CD4-positive, alpha-beta T cell treated with Interferon gamma for 1 hour (primary cell): Measurements from ENCODE around the gene CRIP2.
A peak's percentile ranks its signal among the peaks of the same experiment; 100 is the strongest.

Experiments
- DNase-seq: peaks from one replicate; pipeline ENCODE4 v3.0.0-alpha.2; 2020

Gene CRIP2

DNA sequence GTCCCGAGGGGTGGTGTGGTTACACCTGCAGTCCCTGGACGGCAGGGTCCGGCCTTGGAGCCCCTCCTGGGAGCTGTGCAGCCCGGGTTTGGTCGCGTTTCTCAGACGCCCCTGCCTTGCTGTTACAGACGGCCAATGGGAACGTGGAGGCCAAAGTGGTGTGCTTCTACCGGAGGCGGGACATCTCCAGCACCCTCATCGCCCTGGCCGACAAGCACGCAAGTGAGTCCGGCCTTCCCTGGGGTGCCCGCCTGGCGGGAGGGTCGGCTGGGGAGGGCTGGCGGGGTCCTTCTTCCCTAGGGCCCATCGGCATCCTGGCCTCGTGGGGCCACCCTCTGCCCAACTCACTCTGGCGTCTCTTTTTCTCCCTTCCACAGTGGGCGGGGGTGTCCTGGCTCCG, 29.3 kb upstream of the CRIP2 start:
- no peak for DNase-seq

DNA sequence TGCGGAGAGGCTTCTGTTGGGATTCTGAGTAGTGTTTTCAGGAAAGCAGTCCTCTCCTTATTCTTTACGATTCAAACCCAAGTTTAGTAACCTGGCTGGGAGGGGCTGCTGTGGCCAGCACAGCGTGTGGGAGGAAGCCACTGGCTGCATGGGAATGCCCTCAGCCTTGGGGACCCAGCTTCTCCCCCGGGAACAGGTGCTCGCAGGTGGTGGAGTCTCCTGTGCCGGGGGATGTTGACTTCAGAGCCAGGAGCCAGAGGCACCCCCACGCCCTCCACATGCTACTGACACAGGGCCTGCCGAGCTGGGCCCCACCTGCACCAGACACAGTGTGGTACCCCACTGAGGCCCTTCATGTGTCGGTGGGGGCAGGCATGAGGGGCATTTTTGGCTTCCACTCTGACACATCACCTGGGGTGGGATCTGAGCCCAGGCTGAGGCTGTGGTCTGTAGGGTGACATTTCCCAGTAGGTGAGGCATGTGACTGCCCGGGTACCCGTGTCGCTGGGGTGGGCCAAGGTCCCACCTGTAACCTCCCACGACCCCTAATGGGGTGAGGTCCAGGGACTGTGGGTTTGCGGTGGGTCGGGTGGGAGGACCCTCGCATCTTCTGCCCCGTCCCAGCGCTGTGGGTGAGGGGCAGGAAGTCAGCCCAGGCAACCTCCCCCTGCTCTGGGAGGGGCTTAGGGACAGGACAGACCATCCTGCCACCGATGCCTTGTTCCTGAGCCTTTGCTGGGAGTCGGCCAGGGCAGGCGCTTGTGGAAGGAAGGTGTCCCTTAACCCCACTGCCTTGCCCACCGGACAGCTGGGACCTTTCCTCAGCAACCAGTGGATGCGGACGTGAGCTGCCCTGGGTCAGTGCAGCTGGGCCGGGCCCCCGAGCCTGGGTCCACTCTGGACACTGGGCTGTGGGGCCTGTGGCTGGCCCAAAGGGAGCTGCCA, 28.4 kb upstream of the CRIP2 start:
- no peak for DNase-seq

DNA sequence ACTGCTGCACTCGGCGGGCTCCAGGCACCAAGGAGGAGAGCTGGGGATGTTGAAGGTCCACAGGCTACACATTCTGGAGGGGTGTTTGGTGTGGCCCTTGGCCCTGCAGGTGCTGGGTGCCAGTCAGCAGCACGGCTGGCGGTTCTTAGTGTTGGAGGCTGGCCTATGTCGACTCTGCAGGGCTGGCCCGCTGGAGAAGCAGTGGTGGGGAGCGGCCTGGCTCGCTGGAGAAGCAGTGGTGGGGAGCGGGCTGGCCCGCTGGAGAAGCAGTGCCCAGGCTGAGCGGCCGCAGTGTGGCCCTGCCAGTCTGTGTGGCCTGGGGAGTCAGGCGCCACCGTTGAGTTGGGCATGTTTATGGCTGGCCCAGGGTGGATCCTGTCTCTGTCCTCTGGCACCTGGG, 27.6 kb upstream of the CRIP2 start:
- no peak for DNase-seq

DNA sequence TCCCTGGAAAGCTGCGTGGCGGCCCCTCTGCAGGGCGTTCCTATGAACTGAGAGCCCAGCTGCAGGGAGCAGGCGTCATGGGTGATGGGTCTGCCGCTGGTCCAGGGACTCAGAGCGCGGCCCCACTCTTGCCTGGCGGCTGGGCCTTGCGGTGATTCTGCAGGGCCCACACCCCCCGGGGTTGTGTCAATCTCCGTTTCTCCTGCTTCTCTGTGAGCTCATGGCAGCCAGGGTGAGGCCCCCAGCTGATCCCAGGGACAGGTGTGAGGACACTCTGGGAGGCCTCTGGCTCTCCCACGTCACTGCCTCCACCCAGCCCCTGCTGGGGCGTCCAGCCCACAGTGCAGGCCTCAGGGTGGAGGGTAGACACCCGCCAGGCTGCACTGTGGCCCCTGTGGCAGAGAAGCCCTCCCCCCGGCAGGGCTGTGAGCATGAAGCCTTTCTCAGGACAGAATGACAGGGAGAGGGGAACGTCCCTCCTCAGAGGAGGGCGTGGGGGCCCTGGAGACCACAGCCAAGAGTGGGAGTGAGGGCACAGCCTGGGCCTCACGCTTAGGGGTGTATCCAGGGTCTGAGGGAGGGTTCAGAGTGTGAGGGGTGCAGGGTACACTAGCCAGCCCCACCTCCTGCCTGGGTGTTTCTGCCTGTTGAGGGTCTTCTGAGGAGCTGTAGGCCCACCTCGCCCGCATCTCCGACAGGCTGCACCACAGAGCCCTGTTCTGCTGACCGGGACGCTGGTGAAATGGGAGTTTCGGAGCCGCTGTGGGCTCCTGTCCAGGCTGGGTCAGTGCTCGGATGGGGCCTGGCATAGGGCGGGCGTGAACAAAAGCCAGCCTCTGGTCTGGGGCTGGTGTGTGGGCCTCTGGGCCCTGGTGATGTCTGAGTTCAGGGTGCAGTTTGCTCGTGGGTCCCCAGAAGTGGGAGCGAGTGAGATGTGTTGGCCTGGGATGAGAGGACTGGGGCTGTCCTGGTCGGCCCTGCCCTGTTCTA, 26.7 kb upstream of the CRIP2 start:
- no peak for DNase-seq

DNA sequence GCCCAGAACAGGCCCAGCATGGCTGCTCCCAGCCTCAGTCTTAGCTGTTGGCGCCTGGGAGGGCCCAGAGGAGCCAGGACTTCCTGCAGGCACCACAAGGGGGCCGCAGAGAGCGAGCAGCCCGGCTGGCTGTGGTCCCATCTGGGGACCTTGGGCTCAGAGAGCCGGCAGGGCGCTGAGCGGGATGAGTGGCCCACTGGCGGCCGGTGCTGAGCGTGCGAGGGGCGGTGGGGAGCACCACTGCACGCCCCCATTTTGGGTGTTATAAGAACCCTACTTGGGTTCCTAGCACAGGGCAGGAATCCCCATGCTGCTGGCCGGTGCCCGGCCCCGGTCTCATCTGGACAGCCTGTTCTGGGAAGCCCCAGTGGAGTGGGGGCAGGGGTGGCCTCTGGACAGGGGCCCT, 25.9 kb upstream of the CRIP2 start:
- peak; percentile 64 for DNase-seq

DNA sequence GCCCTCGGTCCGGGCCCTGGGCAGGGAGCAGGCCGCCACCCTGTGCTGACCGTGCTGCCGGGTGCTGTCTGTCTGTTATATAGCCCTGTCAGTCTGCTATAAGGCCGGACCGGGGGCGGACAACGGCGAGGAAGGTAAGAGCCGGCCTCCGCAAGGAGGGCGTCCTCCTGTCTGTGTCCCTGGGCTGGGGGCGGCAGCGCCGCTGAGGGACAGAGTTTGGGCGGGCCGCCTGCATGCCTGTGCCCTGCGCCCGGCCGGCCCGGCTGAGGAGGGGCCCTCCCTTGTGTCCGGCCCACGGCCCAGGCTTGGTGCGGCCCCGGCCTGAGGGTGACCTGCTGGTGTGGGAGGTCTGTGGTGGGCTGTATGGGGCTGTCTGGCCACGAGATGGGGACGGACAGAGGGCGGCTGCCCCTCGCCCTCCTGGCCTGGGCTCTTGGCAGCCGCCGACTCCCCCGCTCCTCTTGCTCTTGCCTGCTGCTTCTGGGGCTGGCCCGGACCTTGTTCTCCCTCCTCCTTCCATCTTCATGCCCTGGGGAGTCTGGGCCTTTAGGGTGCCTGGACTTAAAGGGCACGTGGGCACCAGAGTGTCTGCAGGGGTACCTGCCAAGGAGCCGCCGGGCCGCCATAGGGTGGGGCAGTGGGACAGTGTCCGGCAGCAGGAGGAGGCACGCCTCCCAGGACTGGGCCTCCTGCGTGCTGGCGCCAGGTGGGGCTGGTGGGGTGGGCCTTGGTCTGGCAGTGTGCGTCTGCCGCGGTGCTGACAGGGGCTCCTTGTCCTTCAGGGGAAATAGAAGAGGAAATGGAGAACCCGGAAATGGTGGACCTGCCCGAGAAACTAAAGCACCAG, 25.1 kb upstream of the CRIP2 start:
- DNase-seq: no peak

DNA sequence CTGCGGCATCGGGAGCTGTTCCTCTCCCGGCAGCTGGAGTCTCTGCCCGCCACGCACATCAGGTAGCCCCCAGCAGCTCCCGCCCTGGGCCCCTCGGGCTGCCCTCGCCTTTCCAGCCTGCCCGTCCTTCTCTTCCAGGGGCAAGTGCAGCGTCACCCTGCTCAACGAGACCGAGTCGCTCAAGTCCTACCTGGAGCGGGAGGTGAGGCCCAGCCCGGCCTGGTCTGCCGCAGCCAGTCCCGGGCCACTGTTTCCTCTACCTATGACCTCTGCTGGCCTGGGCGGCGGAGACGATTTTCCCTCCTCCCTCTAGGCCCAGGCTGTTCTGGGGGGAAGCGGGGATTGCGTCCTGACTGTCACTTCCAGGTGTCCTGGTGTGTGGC, 24.5 kb upstream of the CRIP2 start:
- no peak for DNase-seq

DNA sequence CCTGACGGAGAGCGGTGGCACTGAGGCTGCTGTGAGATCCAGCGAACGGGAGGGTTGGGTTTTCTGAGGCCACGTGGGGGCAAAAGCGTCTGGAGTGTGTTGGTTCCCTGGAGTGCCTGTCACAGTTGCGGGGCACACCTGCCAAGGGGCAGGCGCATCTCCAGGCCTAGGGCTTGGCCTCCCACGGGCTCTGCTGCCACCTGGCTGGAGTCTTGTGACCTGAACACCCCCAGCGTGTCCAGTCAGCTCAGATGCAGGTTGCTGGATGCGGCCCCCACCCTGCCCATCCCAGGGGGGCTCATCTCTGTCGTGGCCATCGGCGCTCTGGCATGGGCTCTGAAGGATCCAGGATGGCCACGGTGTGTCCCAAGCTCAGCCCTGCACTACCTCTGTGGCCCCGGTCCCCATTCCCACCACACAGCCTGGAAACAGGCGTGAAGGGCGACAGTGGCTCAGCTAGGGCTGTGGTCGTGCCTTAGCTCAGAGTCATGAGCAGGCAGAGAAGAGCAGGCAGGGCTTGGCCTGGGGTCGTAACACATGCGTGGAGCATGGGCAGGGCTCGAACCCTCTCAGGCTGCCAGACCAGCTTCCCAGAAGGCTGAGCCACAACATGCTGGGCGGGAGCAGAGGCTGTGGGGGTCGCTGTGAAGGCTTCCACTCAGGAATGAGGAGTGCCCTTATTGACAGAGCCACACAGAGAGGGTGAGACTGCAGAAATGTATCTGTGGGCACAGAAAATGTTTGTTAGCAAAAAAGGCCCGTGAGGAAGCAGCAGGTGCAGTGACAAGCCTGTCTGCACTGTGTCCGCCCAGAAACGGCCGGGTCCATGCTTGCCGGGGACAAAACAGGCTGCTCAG, 23.5 kb upstream of the CRIP2 start:
- DNase-seq: no peak

DNA sequence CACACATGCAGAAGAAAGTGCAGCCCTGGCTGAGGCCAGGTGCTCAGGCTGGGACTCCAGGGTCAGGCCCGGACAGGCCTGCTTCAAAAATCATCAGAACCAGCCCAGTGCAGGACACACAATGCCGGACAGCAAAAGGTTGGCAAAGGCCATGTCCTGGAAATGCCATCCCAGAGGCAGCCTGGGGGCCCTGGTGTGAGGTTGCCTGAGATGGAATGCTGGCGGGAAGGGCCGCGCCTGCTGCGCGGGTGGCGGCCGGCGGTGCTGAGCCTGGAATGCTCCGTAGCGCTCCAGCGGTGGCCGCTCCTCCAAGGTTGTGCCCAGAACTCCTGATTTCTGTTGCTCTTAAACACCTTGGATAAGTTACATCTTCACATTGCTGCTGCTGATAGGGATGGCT, 21.7 kb upstream of the CRIP2 start:
- DNase-seq: no peak

DNA sequence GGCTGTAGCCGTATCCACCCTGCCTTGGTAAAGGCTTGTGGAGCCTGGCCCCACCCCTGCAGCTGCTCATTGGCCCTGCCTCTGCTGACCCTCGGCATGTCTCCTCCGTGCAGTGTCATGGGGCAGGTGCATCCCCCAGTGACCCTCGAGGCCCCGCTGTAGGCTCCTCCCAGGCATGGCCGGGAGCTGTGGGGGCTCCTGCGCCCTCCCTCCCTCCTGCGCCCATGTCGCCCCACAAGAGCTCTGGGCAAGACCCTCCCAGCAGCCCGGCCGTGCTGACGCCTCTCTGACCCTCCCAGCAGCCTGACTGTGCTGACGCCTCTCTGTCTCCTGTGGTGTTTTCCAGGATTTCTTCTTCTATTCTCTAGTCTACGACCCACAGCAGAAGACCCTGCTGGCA, 20.8 kb upstream of the CRIP2 start:
- DNase-seq: no peak

DNA sequence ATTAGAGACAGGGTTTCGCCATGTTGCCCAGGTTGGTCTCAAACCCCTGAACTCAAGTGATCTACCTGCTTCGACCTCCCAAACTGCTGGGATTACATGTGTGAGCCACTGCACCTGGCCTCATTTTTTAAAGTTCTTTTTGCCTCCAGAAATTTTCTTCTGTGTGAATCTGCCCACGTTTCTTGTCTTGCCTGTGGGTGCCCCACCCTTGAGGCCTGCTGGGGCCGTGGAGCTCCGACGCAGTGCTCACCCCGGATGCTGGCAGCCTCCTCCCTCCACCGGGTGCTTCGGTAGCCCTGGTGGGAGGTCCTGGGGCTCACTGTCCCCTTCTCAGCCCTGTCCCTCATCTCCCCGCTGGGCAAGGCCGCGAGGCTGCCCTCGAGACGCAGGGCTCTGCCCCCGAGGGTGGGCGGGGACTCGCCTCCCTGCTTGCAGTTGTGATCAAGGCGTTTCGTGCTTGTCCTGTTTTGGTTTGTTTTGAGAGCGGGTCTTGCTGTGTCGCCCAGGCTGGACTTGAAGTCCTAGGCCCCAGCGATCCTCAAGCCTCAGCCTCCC, 19.5 kb upstream of the CRIP2 start:
- no peak for DNase-seq

DNA sequence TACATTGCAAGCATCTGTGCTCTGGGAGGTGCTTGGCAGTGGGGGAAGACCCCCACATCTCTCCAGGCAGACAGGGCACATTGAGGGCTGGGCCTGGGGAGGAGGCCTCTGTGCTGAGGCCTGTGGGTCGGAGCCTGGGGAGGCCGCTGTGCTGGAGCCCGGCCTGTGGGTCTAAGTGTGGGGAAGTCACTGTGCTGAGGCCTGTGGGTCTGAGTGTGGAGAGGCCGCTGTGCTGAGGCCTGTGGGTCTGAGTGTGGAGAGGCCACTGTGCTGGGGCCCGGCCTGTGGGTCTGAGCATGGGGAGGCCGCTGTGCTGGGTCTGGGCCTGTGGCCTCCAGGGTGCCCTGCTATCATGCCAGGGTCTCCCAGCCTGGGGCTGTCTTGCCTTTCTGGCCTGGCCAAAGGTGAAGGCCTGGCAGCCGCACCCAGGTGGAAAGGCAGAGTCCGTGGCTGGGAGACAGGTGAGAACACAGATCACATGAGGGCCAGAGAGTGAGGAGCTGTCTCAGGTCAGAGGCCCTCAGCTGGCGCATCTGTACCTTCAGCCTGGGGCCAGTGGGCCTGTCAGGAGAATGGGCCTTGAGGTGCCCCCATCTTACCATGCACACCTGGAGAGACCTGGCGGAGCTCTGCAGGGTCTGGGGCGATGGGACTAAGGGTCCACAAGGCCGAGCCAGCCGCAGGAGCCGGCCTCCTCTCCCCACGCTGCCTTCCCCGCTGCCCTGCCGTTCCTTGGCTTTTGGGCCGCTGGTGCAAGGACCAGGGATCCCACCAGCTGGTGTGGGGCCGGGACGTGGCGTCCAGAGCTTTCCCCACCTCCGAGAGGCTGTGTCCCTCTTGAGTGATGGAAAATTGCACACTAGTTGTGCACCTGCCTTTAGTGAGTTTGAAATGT, 18.6 kb upstream of the CRIP2 start:
- no peak for DNase-seq

DNA sequence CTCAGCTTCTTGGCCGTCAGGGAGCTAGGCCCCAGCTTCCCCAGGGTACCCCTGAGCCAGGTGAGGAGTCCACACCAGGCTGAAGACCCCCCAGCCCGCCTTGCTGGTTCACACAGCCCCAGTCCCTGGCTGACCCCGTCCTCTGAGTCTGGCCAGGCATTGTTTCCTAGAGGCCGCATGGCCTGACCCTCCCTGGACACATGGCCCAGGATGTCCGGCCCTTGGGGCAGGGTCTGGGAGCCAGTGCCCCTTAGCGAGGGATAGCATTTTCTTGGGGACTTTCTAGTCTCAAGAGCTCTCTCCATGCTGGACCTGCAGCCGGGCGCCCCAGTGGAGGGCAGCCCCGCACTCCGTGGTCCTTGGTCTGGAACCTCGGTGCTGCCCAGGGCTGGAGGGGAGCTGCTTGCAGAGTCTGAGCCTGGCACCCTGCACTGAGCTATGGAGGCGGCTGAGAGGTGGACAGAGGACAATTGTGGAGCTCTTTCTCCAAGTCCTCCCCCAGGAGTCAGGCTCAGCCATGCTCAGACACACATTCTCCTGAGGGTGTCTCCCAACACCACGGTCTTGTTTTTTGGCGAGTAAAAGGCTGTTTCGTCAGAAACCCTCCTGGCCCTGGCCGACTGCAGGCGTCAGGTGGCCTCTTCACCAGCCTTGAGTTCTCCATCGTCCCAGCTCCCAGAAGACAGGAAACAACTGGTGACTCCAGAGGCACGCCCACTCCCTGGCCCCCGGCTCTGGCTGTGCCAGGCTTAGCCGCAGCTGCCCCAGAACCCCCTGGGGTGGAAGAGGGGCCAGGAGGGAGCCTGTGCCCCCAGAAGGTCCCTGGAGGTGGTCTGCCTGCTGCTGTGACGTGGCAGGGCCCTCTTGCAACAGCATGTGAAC, 17.6 kb upstream of the CRIP2 start:
- no peak for DNase-seq

DNA sequence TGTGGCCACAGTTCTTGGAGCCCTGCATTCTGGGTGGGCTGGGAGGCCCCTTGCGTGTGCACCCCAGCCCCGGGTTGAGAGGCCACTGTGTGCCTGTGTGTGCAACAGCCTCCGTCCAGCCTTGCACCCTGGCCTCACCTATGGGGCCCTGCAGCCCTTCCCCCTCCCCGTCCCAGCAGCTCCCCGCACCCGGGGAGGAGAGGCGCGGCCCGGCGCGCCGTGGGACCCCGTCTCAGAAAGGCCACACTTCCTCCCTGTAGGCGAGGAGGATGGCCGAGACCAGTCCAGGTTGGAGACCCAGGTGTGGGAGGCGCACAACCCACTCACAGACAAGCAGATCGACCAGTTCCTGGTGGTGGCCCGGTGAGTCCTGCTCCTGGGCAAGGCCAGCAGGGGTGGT, 16.6 kb upstream of the CRIP2 start:
- no peak for DNase-seq

DNA sequence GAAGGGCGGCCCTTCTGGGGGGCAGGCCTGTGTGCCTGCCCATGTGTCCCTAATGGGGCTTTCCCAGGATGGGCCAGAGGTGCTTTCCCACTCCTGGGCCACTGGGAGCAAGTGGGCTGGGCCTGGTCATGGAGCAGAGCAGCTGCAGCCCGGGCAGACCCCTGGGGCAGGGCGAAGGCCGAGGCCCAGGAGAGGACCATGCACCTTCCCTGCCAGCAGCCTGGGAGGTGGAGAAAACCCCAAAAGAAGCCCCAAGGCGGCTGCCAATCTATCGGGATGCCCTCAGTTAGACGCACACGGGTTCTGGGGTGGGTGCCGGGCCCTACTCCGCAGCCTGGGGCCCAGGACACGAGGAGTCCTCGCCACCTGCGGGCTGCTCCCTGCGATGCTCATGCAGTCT, 16.1 kb upstream of the CRIP2 start:
- no peak for DNase-seq

DNA sequence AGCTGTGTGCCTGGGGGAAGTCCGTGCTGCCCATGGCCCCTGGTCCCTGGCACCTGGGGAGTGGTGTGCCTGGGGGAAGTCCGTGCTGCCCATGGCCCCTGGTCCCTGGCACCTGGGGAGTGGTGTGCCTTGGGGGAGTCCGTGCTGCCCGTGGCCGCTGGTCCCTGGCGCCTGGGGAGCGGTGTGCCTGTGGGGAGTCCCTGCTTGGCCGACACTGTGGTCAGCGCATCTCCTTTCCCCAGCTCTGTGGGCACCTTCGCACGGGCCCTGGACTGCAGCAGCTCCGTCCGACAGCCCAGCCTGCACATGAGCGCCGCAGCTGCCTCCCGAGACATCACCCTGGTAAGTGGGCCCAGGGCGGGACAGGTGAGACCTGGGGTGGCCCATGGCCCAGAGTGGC, 14.5 kb upstream of the CRIP2 start:
- DNase-seq: no peak

DNA sequence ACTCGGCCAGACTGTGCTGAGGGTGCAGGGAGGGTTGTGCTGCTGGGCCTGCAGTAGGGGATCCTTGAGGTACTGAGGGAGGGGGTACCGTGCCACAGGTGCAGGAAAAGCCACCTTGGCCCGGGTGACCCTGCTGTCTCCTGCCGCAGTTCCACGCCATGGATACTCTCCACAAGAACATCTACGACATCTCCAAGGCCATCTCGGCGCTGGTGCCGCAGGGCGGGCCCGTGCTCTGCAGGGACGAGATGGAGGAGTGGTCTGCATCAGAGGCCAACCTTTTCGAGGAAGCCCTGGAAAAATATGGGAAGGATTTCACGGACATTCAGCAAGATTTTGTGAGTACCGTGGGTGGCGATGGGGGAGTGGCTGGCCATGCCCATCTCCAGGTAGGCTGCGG, 14.0 kb upstream of the CRIP2 start:
- no peak for DNase-seq

DNA sequence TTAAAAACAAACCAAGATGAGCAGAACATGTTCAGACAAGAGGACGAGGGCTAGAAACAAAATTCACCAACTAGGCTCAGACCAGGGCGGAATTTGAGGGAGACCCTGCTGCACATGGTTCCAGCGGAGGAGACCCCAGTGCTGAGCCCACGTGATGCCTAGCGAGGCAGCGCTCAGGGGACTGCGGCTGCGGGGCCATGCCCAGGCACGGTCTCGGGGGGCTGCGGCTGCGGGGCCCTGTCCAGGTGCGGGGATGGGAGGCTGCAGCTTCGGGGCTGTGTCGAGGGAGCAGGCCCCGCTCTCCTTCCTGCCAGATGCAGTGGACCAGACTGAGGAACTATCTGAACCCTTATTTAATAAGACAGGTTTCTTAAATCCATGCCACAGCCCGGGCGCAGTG, 12.7 kb upstream of the CRIP2 start:
- DNase-seq: no peak

DNA sequence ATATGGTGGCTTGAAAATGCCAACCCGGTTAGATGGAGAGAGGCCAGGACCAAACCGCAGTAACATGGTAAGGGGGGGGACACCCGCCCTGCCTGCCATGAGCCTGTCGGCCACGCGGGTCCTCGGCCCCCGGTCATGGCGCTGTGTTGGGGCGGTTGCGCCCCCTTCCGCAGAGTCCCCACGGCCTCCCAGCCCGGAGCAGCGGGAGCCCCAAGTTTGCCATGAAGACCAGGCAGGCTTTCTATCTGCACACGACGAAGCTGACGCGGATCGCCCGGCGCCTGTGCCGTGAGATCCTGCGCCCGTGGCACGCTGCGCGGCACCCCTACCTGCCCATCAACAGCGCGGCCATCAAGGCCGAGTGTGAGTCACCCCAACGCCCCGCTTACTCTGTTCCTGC, 10.1 kb upstream of the CRIP2 start:
- no peak for DNase-seq
